ENCODE measurements around the gene UBE2J1.
"Not testable (repeated sequence)": the region's sequence is repeated elsewhere in the genome, so short reads cannot be mapped to it uniquely, and the experiment has no call there.

Gene UBE2J1

GRCh38 chr6:89315249-89315885, 37.2 kb downstream of the UBE2J1 start, which contains the start of gene GABRR2:
TSS of gene GABRR2 (minus strand) at chr6:89315299. CDS start at chr6:89315165, 134 bp downstream.
- DNase-seq: no peak

DNA sequence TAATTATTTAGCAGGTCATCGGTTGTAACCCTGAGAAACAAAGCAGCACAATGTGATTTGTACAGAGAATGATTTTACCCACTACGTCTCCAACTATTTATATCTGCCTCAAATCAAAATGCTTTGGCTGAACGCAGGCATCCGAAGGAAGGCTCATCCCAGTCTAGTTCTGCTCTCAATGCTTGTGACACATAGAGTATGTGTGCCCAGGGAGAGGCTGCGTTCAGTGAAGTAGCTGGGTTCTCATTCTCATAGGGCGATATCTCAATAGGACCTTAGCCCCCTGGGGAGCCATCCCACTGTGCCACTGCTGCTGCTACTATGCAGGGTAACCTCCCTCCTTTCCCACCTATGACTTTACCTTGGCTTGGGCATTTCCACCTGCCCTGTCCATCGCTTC, 37.8 kb downstream of the UBE2J1 start:
- no peak for DNase-seq

DNA sequence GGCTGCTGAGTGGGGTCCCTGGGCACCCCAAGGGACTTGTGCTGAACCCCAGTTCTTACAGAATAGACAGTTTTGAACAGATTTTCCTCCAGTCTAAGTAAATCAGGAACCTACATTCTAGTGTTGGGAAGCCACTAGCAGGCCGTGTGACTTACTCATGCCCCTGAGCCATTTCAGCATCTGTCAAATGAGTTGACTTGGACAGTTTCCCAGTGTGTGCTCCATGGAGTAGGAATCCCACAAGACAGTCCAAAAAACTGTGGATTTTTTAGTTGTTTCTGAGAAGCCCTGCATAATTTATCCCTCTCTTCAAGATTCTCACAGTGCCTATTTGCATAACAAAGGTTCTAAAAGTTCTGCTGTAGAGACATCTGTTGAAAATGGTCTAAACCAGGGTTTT, 39.5 kb downstream of the UBE2J1 start:
- DNase-seq: no peak

DNA sequence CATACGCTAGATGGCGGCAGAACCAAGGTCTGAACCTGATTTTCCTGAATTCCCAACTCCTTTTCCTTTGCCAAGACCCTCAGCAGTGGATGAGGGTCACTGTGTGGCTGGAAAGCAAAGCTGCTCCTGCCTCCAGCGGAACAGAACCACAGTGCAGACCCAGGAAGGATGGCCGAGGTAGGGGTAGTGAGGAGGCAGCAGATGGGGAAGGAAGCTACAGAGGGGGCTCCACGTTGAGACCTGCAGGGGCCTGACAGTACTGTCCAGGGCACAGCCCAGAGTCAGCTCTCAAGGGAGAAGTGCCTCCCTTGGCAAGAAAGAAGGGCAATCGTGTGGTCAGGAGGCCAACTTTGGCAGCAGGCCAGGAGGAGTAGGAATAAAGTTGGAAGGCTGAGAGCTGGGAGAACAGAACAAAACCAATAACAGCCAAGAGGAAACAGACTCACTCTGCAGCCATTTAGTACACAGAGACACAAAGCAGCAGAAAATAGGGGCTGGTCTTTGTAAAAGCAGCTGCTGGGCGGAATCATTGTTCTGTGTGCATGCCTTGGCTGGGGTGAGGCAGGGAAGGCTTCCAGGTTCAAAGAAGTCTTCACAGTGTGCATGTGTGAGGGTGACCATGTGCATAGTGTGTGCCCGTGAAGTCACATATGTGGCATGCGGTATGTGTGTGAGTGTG, 40.5 kb downstream of the UBE2J1 start:
- DNase-seq: no peak

- DNase-seq: no peak
These were observed 41.0 kb downstream of the UBE2J1 start for GRCh38 chr6:89311530-89311852.

DNA sequence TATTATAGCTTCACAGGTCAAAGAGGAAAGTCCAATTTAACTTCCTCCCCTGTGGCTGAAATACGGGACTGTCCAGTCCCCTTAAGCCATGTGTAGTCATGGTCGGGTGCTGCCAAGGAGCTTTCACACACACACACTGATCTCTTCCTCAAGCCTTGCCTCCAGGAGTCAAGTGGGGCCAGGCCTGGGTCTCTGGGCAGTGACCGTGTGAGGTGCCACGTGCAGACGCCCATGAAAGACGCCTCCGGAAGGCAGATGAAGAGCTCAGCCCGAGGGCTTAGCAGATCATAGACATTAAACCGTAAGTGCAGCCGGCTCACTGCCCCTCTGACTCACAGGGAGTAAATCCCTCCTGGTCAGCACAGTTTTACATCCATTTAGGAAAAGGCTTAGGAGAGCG, 41.6 kb downstream of the UBE2J1 start:
- DNase-seq: no peak

DNA sequence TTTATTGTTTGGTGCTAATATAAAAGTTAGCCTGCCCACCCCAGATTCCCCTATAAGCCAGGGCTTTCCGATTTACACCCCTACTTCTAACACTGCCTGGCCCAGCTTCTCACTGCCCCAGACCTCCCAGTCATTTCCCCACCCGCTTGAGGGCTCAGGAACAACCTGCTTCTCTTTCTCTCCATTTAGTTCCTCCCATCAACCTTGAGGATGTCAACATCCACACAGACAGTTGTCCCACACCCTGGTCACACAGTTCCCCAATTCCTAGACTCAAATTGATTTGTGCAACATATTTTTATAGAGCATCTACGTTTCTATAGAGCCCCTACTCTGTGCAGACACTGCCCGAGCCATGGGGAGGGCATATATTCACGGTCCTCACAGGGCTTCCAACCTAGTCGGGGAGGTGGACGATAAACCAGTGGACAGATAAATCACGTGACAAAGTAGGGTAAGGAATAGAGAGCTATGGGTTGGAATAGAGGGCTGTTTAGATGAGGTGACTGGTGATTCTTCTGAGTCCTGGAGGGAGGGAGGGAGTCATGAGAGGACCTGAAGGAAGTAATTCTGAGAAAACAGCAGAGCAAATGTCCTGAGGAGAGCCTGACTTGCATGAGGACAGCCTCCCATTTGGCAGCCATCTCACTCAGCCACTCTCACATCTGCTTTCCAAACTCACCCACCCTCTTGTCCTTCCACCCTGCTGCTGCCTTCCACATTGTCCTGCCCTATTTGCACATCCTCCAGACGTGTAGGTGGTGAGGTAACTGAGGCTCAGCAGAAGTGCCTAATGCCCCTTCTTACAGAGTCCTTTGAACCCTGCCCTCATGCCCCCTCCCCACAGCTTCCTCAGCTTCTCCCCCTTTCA, 43.8 kb downstream of the UBE2J1 start:
- DNase-seq: no peak

GRCh38 chr6:89304517-89304916, 48.0 kb downstream of the UBE2J1 start:
- DNase-seq: not testable (repeated sequence)

- no peak for DNase-seq
These were observed 49.6 kb downstream of the UBE2J1 start for GRCh38 chr6:89302936-89303335.

DNA sequence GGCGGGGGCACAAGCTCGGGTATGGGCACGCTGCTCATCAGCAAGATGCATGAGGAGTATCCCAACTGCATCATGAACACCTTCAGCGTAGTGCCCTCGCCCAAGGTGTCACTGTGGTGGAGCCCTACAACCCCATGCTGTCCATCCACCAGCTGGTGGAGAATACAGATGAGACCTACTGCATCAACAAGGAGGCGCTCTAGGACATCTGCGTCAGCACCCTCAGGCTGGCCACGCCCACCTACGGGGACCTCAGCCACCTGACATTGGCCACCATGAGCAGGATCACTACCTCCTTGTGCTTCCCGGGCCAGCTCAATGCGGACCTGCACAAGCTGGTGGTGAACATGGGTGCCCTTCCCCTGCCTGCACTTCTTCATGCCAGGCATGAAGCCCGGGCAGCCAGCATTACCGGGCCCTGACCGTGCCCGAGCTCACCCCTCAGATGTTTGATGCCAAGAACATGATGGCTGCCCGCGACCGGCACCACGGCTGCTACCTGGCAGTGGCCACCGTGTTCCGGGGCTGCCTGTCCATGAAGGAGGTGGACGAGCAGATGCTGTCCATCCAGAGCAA, 50.2 kb downstream of the UBE2J1 start:
- no peak for DNase-seq

DNA sequence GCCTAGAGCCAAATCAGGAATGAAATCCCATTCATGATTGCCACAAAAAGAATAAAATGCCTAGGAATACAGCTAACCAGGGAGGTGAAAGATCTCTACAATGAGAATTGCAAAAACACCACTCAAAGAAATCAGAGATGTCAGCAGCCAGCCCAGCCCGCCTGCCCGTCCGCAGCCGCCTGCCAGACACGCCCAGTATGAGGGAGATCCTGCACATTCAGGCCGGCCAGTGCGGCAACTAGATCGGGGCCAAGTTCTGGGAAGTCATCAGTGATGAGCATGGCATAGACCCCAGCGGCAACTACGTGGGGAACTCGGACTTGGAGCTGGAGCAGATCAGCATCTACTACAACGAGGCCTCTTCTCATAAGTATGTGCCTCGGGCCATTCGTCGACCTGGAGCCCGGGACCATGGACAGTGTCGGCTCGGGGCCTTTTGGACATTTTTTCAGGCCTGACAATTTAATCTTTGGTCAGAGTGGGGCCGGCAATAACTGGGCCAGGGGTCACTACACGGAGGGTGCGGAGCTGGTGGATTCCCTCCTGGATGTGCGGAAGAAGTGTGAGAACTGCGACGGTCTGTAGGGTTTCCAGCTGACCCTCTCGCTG, 50.8 kb downstream of the UBE2J1 start:
- DNase-seq: no peak

- no peak for DNase-seq
These were observed 53.1 kb downstream of the UBE2J1 start for GRCh38 chr6:89299466-89299850.

- no peak for DNase-seq
These were observed 53.6 kb downstream of the UBE2J1 start for GRCh38 chr6:89298680-89299465.

- DNase-seq: no peak
These were observed 54.7 kb downstream of the UBE2J1 start for GRCh38 chr6:89297695-89298351.

- no peak for DNase-seq
These were observed 56.5 kb downstream of the UBE2J1 start for GRCh38 chr6:89295981-89296380.

GRCh38 chr6:89295116-89295515, 57.4 kb downstream of the UBE2J1 start:
- not testable (repeated sequence) for DNase-seq

DNA sequence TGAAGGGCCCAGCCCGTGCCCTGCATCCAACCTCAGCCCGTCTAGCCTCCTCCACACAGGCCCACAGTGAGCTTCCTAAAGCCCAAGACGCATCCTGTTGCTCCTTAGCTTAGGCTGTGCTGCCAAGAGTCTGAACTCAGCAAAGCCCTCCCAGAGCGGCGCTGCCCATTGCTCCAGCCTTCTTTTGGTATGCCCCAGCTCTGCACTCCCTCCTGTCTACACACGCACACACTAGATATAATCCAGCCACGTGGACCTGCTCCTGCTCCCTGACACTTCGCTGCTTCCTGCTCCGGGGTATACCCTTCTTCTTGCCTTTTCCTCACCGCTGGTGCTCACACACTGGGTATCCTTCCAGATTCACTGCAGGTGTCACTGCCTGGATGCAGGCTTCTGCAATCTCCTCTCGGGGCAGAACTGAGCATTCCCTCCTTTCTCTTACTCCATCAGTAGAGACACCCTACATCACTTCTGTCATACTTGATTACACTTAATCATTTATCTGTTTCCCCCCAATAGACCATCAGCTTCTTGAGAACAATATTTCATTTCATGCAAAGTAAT, 61.2 kb downstream of the UBE2J1 start:
- DNase-seq: no peak

GRCh38 chr6:89290401-89291155, 61.9 kb downstream of the UBE2J1 start:
- no peak for DNase-seq

DNA sequence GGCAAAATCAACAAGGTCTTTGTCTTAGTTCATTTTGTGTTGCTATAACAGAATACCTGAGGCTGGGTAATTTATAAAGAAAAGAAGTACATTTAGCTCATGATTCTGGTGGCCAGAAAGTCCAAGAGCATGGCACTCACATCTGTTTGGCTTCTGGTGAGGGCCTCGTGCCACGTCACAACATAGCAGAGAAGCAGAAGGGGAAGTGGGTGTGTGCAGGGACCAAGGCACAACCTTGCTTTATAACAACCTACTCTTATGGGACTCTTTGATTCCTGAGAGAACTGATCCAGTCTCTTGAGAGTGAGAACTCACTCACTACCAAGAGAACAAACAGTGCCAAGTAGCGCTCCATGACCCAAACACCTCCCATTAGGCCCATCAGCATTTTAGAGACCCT, 62.8 kb downstream of the UBE2J1 start:
- no peak for DNase-seq

DNA sequence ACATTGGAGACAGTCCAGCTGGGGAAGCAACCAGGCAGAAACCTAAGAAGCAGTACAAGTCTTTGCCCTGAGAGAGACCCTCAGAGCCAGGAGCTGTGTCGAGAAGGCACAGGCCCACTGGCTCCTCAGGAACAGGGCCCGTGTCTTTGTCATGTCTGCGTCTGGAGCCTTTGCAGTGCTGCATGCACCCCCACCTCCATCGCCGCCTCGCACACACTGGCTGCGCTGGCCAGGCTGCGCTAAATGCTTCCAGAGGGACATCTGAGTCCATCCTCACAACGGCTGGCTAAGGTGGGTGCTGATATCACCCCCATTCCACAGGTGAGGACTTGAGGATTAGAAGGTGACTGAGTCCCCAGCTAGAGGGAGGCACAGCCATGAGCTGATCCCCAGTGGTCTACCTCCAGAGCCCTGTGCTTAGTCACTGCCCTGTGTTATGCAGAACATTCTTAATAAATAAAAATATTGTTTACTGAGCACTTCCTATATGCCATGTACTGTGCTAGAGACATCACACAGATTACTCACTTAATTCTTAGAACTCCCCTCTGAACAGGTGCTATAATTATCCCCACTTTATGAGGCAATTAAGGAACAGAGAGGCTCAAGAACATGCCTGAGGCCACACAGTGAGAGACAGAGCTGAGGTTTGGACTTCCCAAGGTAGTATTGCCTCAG, 65.0 kb downstream of the UBE2J1 start:
- DNase-seq: no peak
